K562 (cell line): ENCODE measurements around the gene GDF2. TPM values are rescaled to one million over a fixed set of nuclear protein-coding genes. Genes with fewer than 3 reads are reported as not detected.

Source experiments
- ATAC-seq: fragments of 200-7000 bp; cut with Tn5 transposase; 3 replicates; pipeline ENCODE4 v1.9.1; 2020; ENCODE audit warnings: moderate library complexity
- BruUV-seq: library from RNA; stranded (reverse); fragments of 400-500 nt; replicated peaks from 2 replicates; lab custom pipeline; 2021; lab: Mats Ljungman, UMichigan
- CTCF ChIA-PET: fragments of 300-600 bp; formaldehyde crosslinking; extraction: SDS; loops from one replicate; lab custom pipeline; 2021; ENCODE audit warnings: low intra/inter-chr PET ratio; lab: Yijun Ruan, JAX
- POLR2A ChIA-PET: fragments of 300-600, 350-650 bp; sonication (Branson Sonifier 250); formaldehyde crosslinking; extraction: SDS; loops from one replicate; lab custom pipeline; 2021; ENCODE audit warnings: antibody characterized with exemption, inconsistent platforms; lab: Yijun Ruan, JAX
- DNase-seq, 4 experiments: peaks; one replicate each; pipeline versions ENCODE4 v3.0.0 to v3.0.0-alpha.2; 2011 to 2018; ENCODE audit warnings: low spot score in 3 of 4, mixed read lengths in 3 of 4; ENCODE audit errors: extremely low read depth in 1 of 4
- FAIRE-seq: peaks from 2 replicates; lab custom pipeline; 2011; peaks lifted over from hg19 to GRCh38; lab: Jason Lieb, UNC
- H2AFZ ChIP-seq: 2 replicates; pipeline ENCODE4 v1.6.0; 2011; ENCODE audit warnings: low read depth, low read length, control low read depth, inconsistent platforms
- H3K27ac ChIP-seq: fragments of 200-600 bp; 3 replicates; pipeline ENCODE4 v1.8.0; 2011; ENCODE audit warnings: low read depth, mild to moderate bottlenecking, control low read depth, inconsistent platforms, low read length, moderate library complexity, mixed read lengths; ENCODE audit errors: extremely low read depth
- H3K27me3 ChIP-seq, 2 experiments: fragments of 300-600 bp in 1 of 2; 2 replicates in 1 of 2; 3 replicates in 1 of 2; pipeline versions ENCODE4 v1.6.0 to v1.8.0; 2011; ENCODE audit warnings: inconsistent platforms in 2 of 2, low read length in 2 of 2, mild to moderate bottlenecking in 1 of 2, mixed read lengths in 1 of 2, moderate library complexity in 1 of 2; ENCODE audit not compliant: control insufficient read depth in 2 of 2, insufficient read depth in 2 of 2
- H3K36me3 ChIP-seq: fragments of 300-600 bp; 3 replicates; pipeline ENCODE4 v1.8.0; 2011; ENCODE audit warnings: mild to moderate bottlenecking, low read length, inconsistent platforms; ENCODE audit not compliant: control insufficient read depth, insufficient read depth
- H3K4me1 ChIP-seq, 2 experiments: fragments of 200-600 bp in 1 of 2; replicated peaks in 1 of 2; 2 replicates in 1 of 2; 3 replicates in 1 of 2; pipeline versions ENCODE4 v1.5.1 to v1.8.0; 2011; ENCODE audit warnings: inconsistent platforms in 2 of 2, low read length in 2 of 2, mild to moderate bottlenecking in 1 of 2, mixed read lengths in 1 of 2, moderate library complexity in 1 of 2; ENCODE audit not compliant: control insufficient read depth in 2 of 2, insufficient read depth in 2 of 2
- H3K4me2 ChIP-seq: 2 replicates; pipeline ENCODE4 v1.6.1; 2011; ENCODE audit warnings: low read length, control low read depth, inconsistent platforms, mixed read lengths; ENCODE audit not compliant: insufficient read depth
- H3K4me3 ChIP-seq: fragments of 200-600 bp; sonication (generic), shearing (Covaris generic); 2 replicates; pipeline ENCODE4 v1.5.1; 2016; ENCODE audit warnings: control low read depth, inconsistent platforms
- H3K79me2 ChIP-seq: fragments of 200-600 bp; 3 replicates; pipeline ENCODE4 v1.8.0; 2011; ENCODE audit warnings: low read length, inconsistent platforms; ENCODE audit not compliant: control insufficient read depth, insufficient read depth
- H3K9ac ChIP-seq, 2 experiments: 2 replicates each; pipeline versions ENCODE4 v1.6.0 to v1.6.1; 2011; ENCODE audit warnings: low read depth in 2 of 2, low read length in 2 of 2, control low read depth in 1 of 2, inconsistent platforms in 1 of 2, mild to moderate bottlenecking in 1 of 2, mixed read lengths in 1 of 2; ENCODE audit not compliant: insufficient read depth in 1 of 2
- H3K9me1 ChIP-seq: one replicate; pipeline ENCODE4 v1.6.0; 2011; ENCODE audit warnings: inconsistent platforms, mild to moderate bottlenecking, low read length, moderate library complexity; ENCODE audit not compliant: control insufficient read depth, insufficient read depth
- H3K9me3 ChIP-seq: replicated peaks from 2 replicates; pipeline ENCODE4 v1.5.1; 2011; ENCODE audit warnings: low read depth, low read length, inconsistent platforms; ENCODE audit not compliant: control insufficient read depth, insufficient read depth
- H4K20me1 ChIP-seq: replicated peaks from 2 replicates; pipeline ENCODE4 v1.6.1; 2011; ENCODE audit warnings: low read length, inconsistent platforms, mixed read lengths; ENCODE audit not compliant: control insufficient read depth, insufficient read depth
- ERF ChIP-seq: fragments of 450-650 bp; formaldehyde crosslinking; IDR thresholded peaks from 2 replicates; pipeline ENCODE4 v1.4.0; 2020; ENCODE audit warnings: mild to moderate bottlenecking, mixed read lengths
- MAFG ChIP-seq: fragments of 450-650 bp; conservative IDR thresholded peaks from 2 replicates; pipeline ENCODE4 v1.6.1; 2016; ENCODE audit warnings: missing genetic modification characterization, missing compliant biosample characterization
- NFE2 ChIP-seq: IDR thresholded peaks from 2 replicates; pipeline ENCODE4 v1.6.1; 2014; ENCODE audit warnings: antibody characterized with exemption, low read depth
- NFIX ChIP-seq: fragments of 250-450 bp; sonication (Bioruptor Pico); IDR thresholded peaks from 2 replicates; pipeline ENCODE4 v1.4.0; 2020; ENCODE audit warnings: low read depth, mild to moderate bottlenecking, moderate library complexity
- POLR2B ChIP-seq: fragments of 450-650 bp; IDR thresholded peaks from 2 replicates; pipeline ENCODE4 v1.6.1; 2018; ENCODE audit warnings: low read depth; ENCODE audit not compliant: partially characterized antibody
- RAD51 ChIP-seq: fragments of 450-650 bp; IDR thresholded peaks from 2 replicates; pipeline ENCODE4 v1.7.1; 2016; ENCODE audit warnings: low read depth, mild to moderate bottlenecking, borderline replicate concordance
- SRSF3 ChIP-seq: fragments of 200-400 bp; formaldehyde crosslinking; IDR thresholded peaks from 2 replicates; pipeline ENCODE4 v1.6.1; 2016; ENCODE audit warnings: mild to moderate bottlenecking, low read length, moderate library complexity; ENCODE audit not compliant: insufficient read depth
- TSC22D4 ChIP-seq: fragments of 450-650 bp; IDR thresholded peaks from 2 replicates; pipeline ENCODE4 v1.6.1; 2016; ENCODE audit warnings: missing genetic modification characterization, missing biosample characterization, control low read depth
- ZFP1 ChIP-seq: fragments of 450-650 bp; formaldehyde crosslinking; IDR thresholded peaks from 2 replicates; pipeline ENCODE4 v1.4.0; 2020; ENCODE audit warnings: mild to moderate bottlenecking, mixed read lengths
- ZNF239 ChIP-seq: fragments of 250-450 bp; sonication (Bioruptor Pico); IDR thresholded peaks from 2 replicates; pipeline ENCODE4 v1.4.0; 2020; ENCODE audit warnings: mild to moderate bottlenecking
- ZNF274 ChIP-seq: IDR thresholded peaks from 2 replicates; pipeline ENCODE4 v1.6.1; 2011; ENCODE audit warnings: low read depth, mild to moderate bottlenecking, low read length, moderate library complexity, borderline replicate concordance
- ZNF3 ChIP-seq: fragments of 250-450 bp; sonication (Bioruptor Pico); IDR thresholded peaks from 2 replicates; pipeline ENCODE4 v1.5.0; 2021; ENCODE audit warnings: mild to moderate bottlenecking, moderate library complexity
- WGBS: fragments of 100-300 bp; shearing (Covaris generic); methylation state at CpG from one replicate; pipeline ENCODE4 v1.1.6; 2016; ENCODE audit warnings: low coverage, mixed read lengths; ENCODE audit not compliant: insufficient coverage; ENCODE audit errors: missing lambda C conversion rate; 5-methylcytosine and 5-hydroxymethylcytosine counted together
- in situ Hi-C: fragments of 300-500 bp; cut with MboI; formaldehyde crosslinking; loops from 4 replicates; pipeline ENCODE4 v1.15.0; 2018; ENCODE audit warnings: inconsistent platforms, mixed read lengths
- intact Hi-C: fragments of 100-400 bp; cut with micrococcal nuclease; formaldehyde crosslinking; loops from 2 replicates; pipeline ENCODE4 v1.14.2; 2022
- polyA plus RNA-seq, 8 experiments: library from polyadenylated mRNA; depleted of rRNA in 4 of 8; stranded (reverse) in 5 of 8; unstranded in 3 of 8; fragments of >200 nt; fragmentation: Nextera tagmentation in 2 of 8; fragmentation: Illumina TruSeq in 1 of 8; extraction: Ambion mirVana in 2 of 8; extraction: Trizol in 1 of 8; gene quantifications; 2 replicates each; pipeline versions ENCODE4 v1.2.1 to v1.2.3, GENCODE V29; 2011 to 2014; ENCODE audit warnings: inconsistent platforms in 1 of 8, missing spikeins in 1 of 8
- total RNA-seq, 7 experiments: library from RNA; depleted of rRNA in 6 of 7; stranded (reverse); fragments of >200 nt in 6 of 7; fragmentation: Illumina TruSeq in 2 of 7; extraction: Trizol in 2 of 7; gene quantifications; 2 replicates each; pipeline versions ENCODE4 v1.2.1 to v1.2.3, GENCODE V29; 2011 to 2021; ENCODE audit warnings: low replicate concordance in 1 of 7
- TF ChIP-seq, protein P1 (sequence below), 2 experiments: fragments of 450-650 bp in 1 of 2; sonication (generic) in 1 of 2; formaldehyde crosslinking in 1 of 2; IDR thresholded peaks in 1 of 2; conservative IDR thresholded peaks in 1 of 2; 2 replicates each; pipeline versions ENCODE4 v1.6.1 to v1.8.1; 2016 to 2023; ENCODE audit warnings: mild to moderate bottlenecking in 2 of 2, moderate library complexity in 2 of 2, inconsistent platforms in 1 of 2, missing genetic modification reagents in 1 of 2
- TF ChIP-seq, protein P2 (sequence below), 2 experiments: fragments of 450-650 bp; conservative IDR thresholded peaks; 2 replicates each; pipeline ENCODE4 v1.6.1; 2017; ENCODE audit warnings: mild to moderate bottlenecking in 2 of 2, moderate library complexity in 2 of 2
- TF ChIP-seq, protein P3 (sequence below): sonication (generic); formaldehyde crosslinking; IDR thresholded peaks from 2 replicates; pipeline ENCODE4 v1.8.0; 2022; ENCODE audit warnings: missing genetic modification reagents, mild to moderate bottlenecking, borderline replicate concordance

The GDF2 gene
- total and polyA plus RNA-seq, 9 of the 15 experiments (the other 6 are each of a cell fraction or from before 2014, with no cell fraction given), result 0.08 to 0.58 (median 0.27) TPM; not detected in 2

DNA sequence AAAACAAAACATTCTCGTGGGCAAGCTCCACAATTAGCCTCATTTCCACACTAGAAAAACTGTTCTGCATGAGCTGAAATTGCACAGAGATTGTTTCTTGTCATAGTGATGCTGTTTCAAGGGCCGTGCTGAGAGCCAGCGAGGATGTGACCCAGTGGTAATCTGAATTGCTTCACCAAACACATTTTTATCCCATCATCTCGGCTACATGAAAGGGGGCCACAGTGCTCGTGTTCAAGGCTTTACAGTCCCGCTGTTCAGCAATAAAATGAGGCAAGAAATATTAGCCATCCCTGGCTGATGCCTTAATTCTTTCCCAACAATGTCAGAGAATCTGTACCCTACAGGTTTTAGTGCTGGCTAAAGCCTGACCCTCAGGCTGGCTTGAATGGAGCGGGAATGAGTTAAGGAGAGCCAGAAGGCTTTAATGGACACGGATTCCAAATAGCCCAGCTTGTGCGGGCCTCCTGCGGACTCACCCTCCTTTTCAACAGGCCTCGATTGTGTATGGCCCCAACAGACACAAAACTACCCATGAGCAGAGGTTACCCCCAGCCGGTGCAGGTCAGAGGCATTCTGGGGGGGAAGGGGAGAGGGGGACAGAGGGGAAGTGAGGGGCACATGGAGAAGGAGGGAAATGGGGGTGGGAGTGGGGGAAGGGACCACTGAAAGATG lies 24.3 kb upstream of the GDF2 start:
- no peaks in the 10 kb centered on the region for H3K79me2 ChIP-seq
- H2AFZ ChIP-seq, result no peak overlapping the region
- in situ Hi-C loops, result no loop called here
- H4K20me1 ChIP-seq, result 0 out of 2 replicates have a peak, but pooled peaks cover 7% of the 10 kb centered on the region
- ATAC-seq (no peak), DNase-seq (no peak), FAIRE-seq (no peak)
- intact Hi-C loops, result no loop called here
- no peaks in the 10 kb centered on the region for H3K9me3 ChIP-seq
- H3K27ac ChIP-seq, result no peak overlapping the region
- H3K4me1 ChIP-seq, result peaks cover 0 to 7% of the 10 kb centered on the region in 2 experiments; a peak in 1 of 5 replicates
- H3K9ac ChIP-seq, result no peak overlapping the region
- H3K36me3 ChIP-seq, result no peaks in the 10 kb centered on the region
- ChIA-PET CTCF (no interaction called here), POLR2A (interaction anchor here (0.7 to 1.2 kb wide), 5 partner anchors 8 to 781 kb away, joined by 3 read pairs; no protein-coding TSS in a partner anchor)
- no peaks in the 10 kb centered on the region for H3K9me1 ChIP-seq
- WGBS, result under 1% methylated on average over 12 of the region's 12 CpGs
- no peak overlapping the region for H3K4me2 ChIP-seq
- H3K27me3 ChIP-seq, result peaks cover 43 to 78% of the 10 kb centered on the region in 2 experiments
- no TSS peak for BruUV-seq
- H3K4me3 ChIP-seq, result no peak overlapping the region
- TF ChIP-seq ERF (CRISPR knock-in tag) (no peak), MAFG (tag) (no peak), RAD51 (no peak), SRSF3 (no peak), ZNF3 (no peak), POLR2B (no peak), ZNF239 (CRISPR knock-in tag) (no peak), NFIX (CRISPR knock-in tag) (no peak), ZNF274 (no peak), TSC22D4 (tag) (no peak), NFE2 (no peak), ZFP1 (CRISPR knock-in tag) (no peak)
- TF ChIP-seq, protein P1, sequence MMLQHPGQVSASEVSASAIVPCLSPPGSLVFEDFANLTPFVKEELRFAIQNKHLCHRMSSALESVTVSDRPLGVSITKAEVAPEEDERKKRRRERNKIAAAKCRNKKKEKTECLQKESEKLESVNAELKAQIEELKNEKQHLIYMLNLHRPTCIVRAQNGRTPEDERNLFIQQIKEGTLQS (IDR thresholded peaks at IDR 0.05), result no peak
- TF ChIP-seq, protein P1 (CRISPR knock-in tag; conservative IDR thresholded peaks at IDR 0.05), result no peak
- TF ChIP-seq, protein P2, sequence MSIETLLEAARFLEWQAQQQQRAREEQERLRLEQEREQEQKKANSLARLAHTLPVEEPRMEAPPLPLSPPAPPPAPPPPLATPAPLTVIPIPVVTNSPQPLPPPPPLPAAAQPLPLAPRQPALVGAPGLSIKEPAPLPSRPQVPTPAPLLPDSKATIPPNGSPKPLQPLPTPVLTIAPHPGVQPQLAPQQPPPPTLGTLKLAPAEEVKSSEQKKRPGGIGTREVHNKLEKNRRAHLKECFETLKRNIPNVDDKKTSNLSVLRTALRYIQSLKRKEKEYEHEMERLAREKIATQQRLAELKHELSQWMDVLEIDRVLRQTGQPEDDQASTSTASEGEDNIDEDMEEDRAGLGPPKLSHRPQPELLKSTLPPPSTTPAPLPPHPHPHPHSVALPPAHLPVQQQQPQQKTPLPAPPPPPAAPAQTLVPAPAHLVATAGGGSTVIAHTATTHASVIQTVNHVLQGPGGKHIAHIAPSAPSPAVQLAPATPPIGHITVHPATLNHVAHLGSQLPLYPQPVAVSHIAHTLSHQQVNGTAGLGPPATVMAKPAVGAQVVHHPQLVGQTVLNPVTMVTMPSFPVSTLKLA (conservative IDR thresholded peaks at IDR 0.05), result no peak
- TF ChIP-seq, protein P3, sequence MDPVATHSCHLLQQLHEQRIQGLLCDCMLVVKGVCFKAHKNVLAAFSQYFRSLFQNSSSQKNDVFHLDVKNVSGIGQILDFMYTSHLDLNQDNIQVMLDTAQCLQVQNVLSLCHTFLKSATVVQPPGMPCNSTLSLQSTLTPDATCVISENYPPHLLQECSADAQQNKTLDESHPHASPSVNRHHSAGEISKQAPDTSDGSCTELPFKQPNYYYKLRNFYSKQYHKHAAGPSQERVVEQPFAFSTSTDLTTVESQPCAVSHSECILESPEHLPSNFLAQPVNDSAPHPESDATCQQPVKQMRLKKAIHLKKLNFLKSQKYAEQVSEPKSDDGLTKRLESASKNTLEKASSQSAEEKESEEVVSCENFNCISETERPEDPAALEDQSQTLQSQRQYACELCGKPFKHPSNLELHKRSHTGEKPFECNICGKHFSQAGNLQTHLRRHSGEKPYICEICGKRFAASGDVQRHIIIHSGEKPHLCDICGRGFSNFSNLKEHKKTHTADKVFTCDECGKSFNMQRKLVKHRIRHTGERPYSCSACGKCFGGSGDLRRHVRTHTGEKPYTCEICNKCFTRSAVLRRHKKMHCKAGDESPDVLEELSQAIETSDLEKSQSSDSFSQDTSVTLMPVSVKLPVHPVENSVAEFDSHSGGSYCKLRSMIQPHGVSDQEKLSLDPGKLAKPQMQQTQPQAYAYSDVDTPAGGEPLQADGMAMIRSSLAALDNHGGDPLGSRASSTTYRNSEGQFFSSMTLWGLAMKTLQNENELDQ (CRISPR knock-in tag), result no peak
